Endothelial cell (in vitro differentiated cells): ENCODE results near the gene P4HA2. TPM values are rescaled to one million over a fixed set of nuclear protein-coding genes. Genes with fewer than 3 reads are reported as not detected.

Source experiments
- DNase-seq: peaks from one replicate; pipeline ENCODE4 v3.0.0; 2021; ENCODE audit warnings: low spot score
- H3K27ac Mint-ChIP-seq: one replicate; pipeline ENCODE4 v1.8.0; 2021; ENCODE audit warnings: mixed read lengths, inconsistent platforms; ENCODE audit not compliant: unreplicated experiment
- H3K27me3 Mint-ChIP-seq: one replicate; pipeline ENCODE4 v1.8.0; 2021; ENCODE audit warnings: mild to moderate bottlenecking, moderate library complexity, mixed read lengths, inconsistent platforms; ENCODE audit not compliant: unreplicated experiment
- H3K36me3 Mint-ChIP-seq: one replicate; pipeline ENCODE4 v1.8.0; 2021; ENCODE audit warnings: mild to moderate bottlenecking, low read depth, mixed read lengths, inconsistent platforms; ENCODE audit not compliant: unreplicated experiment
- H3K4me1 Mint-ChIP-seq: one replicate; pipeline ENCODE4 v1.8.0; 2021; ENCODE audit warnings: mild to moderate bottlenecking, mixed read lengths, inconsistent platforms; ENCODE audit not compliant: unreplicated experiment
- H3K4me3 Mint-ChIP-seq: one replicate; pipeline ENCODE4 v1.8.0; 2021; ENCODE audit warnings: mild to moderate bottlenecking, mixed read lengths, inconsistent platforms; ENCODE audit not compliant: unreplicated experiment
- H3K9me3 Mint-ChIP-seq: one replicate; pipeline ENCODE4 v1.8.0; 2021; ENCODE audit warnings: mixed read lengths, inconsistent platforms; ENCODE audit not compliant: unreplicated experiment
- total RNA-seq: library from RNA; stranded (reverse); fragmentation: NEBNext Ultra II Directional; extraction: Animal tissue kit (Norgen Biotek cat#: 25700); gene quantifications from one replicate; pipeline ENCODE4 v1.2.1, GENCODE V29; 2021; ENCODE audit not compliant: unreplicated experiment
- TF ChIP-seq, protein P1 (sequence below): fragments of 200-600 bp; sonication (generic); IDR thresholded peaks from one replicate; pipeline ENCODE4 v1.5.0; 2021; ENCODE audit warnings: antibody characterized with exemption; ENCODE audit not compliant: unreplicated experiment

The P4HA2 gene
- total RNA-seq, 1 donor from 2014 or later, result 9.9 TPM

DNA sequence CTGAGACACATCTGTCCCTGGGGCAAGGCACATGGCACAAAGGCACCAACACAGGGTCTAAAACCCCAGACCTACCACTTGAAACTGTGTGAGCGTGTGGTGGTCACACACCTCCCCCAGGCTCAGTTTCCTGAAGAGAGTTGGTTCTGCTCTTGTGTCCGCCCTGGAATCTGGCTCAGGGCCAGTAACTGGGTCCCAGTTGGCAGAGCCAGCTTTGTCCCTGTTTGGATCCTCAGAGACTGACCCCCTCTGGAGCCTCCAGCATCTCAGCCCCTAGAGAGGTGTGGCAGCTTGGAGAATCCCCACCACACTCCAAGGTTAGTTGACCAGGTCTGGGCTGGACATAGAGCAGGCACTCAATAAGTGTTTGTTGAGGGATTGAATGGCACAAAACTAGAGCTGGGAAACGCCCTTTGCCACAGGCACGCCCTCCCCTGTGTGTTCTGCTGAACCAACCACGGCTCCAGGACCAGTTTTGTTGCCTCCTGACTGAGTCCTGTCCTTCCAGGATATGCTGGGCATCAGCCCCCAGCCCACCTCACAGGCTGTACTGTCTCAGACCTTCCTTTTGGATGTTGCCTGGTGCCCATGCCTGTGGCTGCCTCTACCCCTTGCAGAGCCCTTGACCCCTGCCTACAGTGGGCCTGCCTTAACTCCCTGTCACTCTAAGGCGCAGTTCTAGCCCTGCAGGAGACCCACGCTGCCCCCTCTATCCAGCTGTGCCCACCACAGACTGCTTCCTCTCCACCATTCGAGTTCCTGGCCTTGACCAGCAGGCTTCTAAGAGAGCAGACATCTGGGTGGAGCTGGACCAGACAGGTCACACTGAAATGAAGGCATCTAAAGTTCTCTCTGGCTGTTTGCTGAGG lies 26.0 kb upstream of the P4HA2 start:
- Mint-ChIP-seq H3K4me3 (no peak overlapping the region), H3K27ac (no peak overlapping the region), H3K9me3 (no peaks in the 10 kb centered on the region), H3K36me3 (no peaks in the 10 kb centered on the region), H3K4me1 (peaks cover 2% of the 10 kb centered on the region), H3K27me3 (peaks cover 3% of the 10 kb centered on the region)
- no peak for DNase-seq
- TF ChIP-seq, protein P1, sequence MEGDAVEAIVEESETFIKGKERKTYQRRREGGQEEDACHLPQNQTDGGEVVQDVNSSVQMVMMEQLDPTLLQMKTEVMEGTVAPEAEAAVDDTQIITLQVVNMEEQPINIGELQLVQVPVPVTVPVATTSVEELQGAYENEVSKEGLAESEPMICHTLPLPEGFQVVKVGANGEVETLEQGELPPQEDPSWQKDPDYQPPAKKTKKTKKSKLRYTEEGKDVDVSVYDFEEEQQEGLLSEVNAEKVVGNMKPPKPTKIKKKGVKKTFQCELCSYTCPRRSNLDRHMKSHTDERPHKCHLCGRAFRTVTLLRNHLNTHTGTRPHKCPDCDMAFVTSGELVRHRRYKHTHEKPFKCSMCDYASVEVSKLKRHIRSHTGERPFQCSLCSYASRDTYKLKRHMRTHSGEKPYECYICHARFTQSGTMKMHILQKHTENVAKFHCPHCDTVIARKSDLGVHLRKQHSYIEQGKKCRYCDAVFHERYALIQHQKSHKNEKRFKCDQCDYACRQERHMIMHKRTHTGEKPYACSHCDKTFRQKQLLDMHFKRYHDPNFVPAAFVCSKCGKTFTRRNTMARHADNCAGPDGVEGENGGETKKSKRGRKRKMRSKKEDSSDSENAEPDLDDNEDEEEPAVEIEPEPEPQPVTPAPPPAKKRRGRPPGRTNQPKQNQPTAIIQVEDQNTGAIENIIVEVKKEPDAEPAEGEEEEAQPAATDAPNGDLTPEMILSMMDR, result no peak

DNA sequence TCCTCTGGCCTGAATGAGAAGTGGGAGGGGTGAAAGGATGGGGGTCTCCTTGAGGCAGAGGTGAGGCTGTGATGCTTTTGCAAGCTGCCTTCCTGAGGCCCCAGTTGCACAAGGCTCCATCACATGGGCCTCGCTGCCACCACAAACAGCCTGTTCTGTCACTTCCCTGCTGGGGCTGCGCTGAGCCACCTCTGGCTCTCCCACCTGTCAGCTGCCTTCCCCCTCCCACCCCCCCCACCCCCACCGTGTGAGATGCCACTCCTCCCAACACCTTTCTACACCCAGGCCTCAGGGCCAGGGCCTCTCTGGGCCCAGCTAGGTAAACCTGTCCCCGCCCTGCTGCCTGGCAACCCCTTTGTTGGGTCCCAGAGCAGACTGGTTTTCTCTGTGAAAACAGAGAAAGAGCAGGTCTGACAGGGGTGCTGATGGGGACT lies 25.4 kb upstream of the P4HA2 start:
- H3K4me1 Mint-ChIP-seq, result no peaks in the 10 kb centered on the region
- H3K27me3 Mint-ChIP-seq, result peaks cover 3% of the 10 kb centered on the region
- no peaks in the 10 kb centered on the region for H3K9me3 Mint-ChIP-seq
- H3K27ac Mint-ChIP-seq, result no peak overlapping the region
- no peak for DNase-seq
- H3K4me3 Mint-ChIP-seq, result no peak overlapping the region
- TF ChIP-seq, protein P1, result no peak
- no peaks in the 10 kb centered on the region for H3K36me3 Mint-ChIP-seq

DNA sequence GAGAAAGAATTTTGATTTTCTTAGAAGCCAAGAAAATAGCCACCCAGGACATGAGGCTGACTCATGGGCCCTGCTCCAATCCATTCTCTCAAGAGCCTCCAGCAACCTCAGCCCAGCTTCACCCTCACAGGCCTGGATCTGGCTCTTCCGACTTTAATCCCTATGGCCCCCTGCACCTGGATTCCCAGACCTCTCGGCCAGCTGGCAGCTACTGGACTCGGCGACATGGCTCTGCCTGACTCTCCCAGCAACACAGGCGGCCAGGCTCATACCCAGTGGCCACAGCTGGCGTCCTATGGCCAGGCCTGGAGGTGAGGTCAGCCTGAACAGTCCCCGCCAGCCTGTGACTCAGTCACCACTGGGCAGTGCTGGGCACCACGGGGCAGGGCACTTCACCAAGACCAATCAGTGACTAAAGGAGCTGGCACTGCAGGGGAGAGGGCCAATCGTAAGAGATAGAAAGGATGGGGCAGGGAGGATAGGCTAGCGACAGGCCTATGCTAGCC lies 23.6 kb upstream of the P4HA2 start:
- H3K27ac Mint-ChIP-seq, result no peak overlapping the region

DNA sequence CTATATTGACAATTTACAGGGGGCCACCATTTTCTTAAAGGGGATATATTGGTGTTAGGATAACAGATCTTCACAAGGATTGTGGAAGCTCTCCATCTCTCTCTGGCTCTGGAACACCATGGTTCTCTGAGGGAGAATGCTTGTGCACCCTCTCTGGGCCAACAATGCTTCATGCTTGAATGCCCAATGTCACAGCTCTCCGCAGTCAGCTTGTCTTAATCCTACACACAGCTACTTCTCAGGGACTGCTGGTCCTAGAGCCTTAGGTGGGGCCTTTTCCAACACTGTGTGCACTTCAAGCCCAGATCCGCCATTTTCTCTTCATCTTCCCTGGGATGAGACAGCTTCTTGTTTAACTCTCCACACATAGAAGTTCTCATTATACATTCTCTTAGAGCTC lies 22.9 kb upstream of the P4HA2 start:
- Mint-ChIP-seq H3K27ac (no peak overlapping the region), H3K9me3 (no peaks in the 10 kb centered on the region), H3K4me3 (no peak overlapping the region), H3K27me3 (peaks cover 3% of the 10 kb centered on the region), H3K36me3 (no peaks in the 10 kb centered on the region), H3K4me1 (no peaks in the 10 kb centered on the region)
- DNase-seq, result no peak
- TF ChIP-seq, protein P1, result no peak

More for the DNA sequence above, 23.6 kb upstream of the P4HA2 start:
- no peak overlapping the region for H3K4me3 Mint-ChIP-seq
- peaks cover 3% of the 10 kb centered on the region for H3K27me3 Mint-ChIP-seq
- no peaks in the 10 kb centered on the region for H3K9me3 Mint-ChIP-seq
- H3K4me1 Mint-ChIP-seq, result no peaks in the 10 kb centered on the region
- TF ChIP-seq, protein P1, result no peak
- no peak for DNase-seq
- no peaks in the 10 kb centered on the region for H3K36me3 Mint-ChIP-seq

DNA sequence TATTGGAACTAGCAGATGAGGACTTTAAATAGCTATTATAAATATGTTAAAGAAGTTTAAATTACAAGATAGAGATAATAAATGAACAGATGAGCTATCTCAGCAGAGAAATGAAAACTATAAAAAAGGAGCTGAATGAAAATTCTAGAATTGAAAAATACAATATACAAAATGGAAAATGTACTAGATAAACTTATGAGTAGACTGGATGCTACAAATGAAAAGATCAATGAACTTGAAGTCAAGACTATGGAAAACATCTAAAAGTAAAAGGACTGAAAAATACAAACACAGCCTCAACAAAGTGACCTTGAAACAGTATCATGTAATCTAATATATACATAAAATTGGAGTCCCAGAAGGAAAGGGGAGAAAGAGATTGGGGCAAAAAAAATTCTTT lies 19.2 kb upstream of the P4HA2 start:
- H3K27ac Mint-ChIP-seq, result no peak overlapping the region
- TF ChIP-seq, protein P1, result no peak
- no peaks in the 10 kb centered on the region for H3K4me1 Mint-ChIP-seq
- H3K4me3 Mint-ChIP-seq, result no peak overlapping the region
- H3K36me3 Mint-ChIP-seq, result peaks cover 11% of the 10 kb centered on the region
- no peak for DNase-seq
- peaks cover 7% of the 10 kb centered on the region for H3K27me3 Mint-ChIP-seq
- H3K9me3 Mint-ChIP-seq, result peaks cover 9% of the 10 kb centered on the region
